MM.1S (cell line): Measurements from ENCODE around the gene TTC7B.

ENCODE experiments used
- CTCF ChIP-seq: fragments of 300-600 bp; sonication (generic); IDR thresholded peaks from 2 replicates; pipeline ENCODE4 v1.5.1; 2016; ENCODE audit warnings: antibody characterized with exemption, low read length, mixed read lengths
- EZH2 ChIP-seq: fragments of 300-600 bp; sonication (generic); optimal IDR thresholded peaks from 2 replicates; pipeline ENCODE3; 2017; ENCODE audit warnings: low read depth, mild to moderate bottlenecking, antibody characterized with exemption, low read length, mixed read lengths
- EZH2phosphoT487 ChIP-seq: fragments of 300-600 bp; sonication (generic); IDR thresholded peaks from 2 replicates; pipeline ENCODE4 v1.6.1; 2018; ENCODE audit warnings: antibody characterized with exemption, low read length

- TF ChIP-seq CTCF: no peak
- no peak for TF ChIP-seq EZH2
- no peak for TF ChIP-seq EZH2phosphoT487
These were observed 243.6 kb downstream of the TTC7B start for GRCh38 chr14:90572441-90573150.
